HG02852 (cell line): Measurements from ENCODE around the gene MTG2.

Experiments
- ATAC-seq: cut with Tn5 transposase; IDR thresholded peaks from one replicate; pipeline ENCODE4 v1.9.1; 2021; ENCODE audit warnings: mild to moderate bottlenecking, moderate library complexity; ENCODE audit not compliant: unreplicated experiment

Gene MTG2

DNA sequence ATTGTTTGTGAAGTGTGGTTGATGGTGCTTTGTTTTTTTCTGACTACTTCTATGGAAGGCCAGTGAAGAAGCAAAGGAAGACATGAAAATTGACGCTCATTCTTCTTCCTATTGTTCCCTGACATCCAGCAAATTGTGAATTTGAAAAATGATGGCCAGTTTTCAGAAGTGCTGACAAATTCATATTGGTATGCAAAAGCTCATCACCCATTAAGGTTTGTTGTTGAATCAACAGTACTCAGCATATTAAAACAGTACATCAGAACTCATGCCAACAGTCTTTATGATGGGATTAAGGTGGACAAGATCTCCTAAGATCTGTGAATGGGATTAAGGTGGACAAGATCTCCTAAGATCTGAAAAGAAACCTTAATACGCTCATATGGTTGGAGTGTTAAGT, 1.0 kb upstream of the MTG2 start:
- no peak for ATAC-seq

DNA sequence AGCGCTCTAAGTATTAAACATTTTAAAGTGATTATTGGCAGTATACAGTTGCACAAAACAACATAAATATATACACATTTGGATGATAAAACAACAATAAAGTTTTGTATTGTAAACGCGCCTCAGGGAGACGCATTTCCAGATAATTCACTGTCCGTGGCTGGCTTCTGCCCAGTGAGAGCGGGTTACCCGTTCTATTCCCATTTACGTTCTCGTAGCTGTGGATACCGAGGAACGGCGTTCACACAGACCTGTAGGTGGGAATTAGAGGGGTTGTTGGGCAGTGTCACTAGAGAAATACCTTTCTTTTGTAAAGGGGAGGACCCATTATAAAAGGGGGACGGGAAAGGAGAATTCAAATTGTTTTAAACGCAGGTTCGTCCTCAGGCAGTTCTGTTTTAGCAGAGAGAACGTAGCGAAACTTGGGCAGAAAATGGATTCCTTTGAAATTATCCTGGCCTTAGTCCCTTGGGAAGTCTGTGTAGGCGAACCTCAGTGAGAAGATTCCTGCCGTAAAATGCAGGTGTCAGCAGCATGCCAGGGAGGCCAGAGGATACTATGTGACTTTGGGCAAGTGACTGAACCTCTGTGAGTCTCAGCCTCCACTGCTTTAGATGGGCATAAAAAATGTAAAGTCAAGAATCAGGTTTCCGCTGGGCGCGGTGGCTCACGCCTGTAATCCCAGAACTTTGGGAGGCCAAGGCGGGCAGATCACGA, 756 bp downstream of the MTG2 start:
- ATAC-seq, result no peak

DNA sequence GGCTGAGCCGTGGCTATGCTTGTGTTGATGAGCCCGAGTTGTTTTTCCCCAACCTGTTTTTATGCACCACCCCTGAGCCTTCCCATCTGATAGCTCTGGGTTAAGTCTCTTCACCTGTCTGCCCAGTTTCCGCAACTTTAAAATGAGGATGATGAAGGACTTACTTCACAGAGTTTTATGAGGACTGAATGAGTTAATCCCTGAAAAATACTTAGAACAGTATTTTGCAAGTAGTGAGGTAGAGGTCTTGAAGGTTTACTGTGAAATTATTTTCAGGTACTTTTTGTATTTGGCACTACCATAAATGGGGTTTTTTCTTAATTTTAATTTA, 3.2 kb downstream of the MTG2 start:
- ATAC-seq, result no peak

DNA sequence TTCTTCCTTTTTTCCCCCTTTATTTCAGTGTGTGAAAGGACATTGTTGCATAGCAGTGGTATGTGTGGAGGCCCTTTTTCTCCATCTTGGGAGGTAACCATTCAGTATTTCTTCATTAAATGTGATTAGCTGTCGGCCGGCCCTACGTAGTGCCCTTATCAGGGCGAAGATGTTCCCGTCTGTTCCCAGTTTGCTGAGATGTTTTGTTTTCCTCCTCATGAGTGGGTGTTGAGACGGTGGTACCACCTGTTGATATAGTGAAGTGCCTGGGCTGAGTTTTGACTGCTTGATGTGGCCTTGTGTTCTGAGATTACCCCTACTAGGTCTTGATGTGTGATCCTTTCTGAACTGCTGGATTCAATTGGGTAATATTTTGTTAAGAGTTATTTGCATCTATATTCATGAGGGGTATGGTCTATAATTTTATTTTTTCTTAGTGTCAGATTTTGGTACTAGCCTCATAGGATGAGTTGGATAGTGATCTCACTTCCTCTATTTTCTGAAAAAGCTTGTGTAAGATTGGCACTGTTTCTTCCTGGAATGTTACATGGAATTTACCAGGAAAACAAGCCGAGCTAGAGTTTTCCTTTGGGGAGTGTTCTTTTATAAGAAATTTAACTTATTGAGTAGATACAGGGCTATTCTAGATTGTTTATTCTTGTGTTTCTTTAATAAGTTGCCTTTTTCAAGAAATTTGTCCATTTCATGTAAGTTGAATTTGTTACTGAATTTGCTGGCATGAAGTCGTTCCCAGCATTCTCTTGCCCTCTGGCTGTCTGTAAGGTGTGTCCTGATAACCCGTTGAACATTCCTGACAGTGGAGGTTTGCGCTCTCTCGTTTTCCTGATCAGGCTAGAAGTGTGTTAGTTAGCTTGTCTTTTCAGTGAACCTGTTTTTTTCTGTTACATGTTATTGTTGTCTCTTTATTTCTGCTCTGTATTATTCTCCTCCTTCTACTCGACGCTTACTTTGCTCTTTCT, 4.3 kb downstream of the MTG2 start:
- ATAC-seq, result no peak

DNA sequence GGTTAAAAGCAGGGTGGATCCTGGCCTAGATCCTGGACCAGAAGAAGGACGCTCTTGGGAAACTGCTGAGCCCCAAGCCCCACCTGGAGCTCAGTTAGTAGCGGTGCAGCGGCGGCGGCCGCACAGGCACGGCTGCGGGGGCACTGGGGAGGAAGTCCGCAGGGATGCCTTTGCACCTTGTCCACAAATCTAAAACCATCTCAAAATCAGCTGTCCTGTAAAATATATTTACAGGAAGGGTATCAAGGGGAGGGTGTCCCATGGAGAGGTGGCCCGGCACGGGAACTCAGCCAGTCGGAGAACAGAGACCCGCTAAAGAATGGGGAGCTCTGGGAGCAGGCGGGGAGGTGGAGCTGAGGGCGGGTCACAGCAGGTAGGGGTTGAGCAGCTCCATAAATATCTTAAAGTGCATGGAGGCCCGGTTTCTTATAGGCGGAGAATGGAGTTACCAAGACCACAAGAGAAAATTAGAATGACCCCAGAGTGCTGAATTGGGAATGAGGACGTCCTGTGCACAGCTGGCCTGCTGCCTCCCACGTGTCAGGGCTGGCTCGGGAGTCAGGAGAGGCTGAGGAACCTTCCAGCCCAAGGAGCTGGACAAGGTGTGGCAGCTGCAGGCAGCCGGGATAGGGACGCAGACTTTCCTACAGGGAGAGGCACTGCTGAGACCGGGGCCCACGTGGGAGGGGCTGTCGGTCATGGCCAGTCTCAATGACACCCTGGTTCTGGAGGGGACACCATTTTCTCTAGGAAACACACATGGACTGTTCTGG, 8.0 kb downstream of the MTG2 start:
- ATAC-seq, result no peak

DNA sequence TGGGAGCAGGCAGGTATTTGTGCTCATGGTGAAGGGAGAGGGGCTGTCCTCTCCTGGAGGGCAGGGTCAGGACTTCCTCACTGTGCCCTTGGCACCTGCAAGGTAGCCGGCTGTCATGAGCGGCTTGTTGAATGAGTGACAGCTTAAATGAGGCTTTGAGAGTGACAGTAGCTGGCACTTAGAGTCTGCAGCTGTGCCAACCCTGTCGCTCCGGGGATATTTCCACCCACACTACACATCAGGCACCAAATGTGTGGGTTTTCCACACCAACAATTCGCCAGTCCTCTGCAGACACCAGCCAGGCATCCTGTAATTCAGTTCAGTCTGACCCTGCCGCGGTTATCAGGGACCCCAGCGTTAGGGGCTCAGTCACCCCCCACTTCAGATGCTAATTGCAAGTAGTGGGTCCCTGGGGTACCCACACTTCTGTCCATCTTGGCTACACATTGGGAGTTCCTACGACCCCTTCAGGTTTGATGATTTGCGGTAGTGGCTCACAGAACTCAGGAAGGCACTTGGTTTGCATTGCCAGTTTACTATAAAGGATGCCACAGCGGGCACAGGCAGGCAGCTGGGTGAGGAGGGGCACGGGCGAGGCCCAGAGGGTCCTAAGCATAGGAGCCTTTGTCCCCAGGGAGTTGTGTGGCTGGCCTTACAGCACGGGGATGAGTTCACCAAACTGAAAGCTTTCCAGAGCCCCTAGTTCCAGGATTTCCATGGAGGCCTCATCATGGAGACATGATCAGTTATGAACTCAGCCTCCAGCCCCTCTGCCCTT, 9.1 kb downstream of the MTG2 start:
- no peak for ATAC-seq

DNA sequence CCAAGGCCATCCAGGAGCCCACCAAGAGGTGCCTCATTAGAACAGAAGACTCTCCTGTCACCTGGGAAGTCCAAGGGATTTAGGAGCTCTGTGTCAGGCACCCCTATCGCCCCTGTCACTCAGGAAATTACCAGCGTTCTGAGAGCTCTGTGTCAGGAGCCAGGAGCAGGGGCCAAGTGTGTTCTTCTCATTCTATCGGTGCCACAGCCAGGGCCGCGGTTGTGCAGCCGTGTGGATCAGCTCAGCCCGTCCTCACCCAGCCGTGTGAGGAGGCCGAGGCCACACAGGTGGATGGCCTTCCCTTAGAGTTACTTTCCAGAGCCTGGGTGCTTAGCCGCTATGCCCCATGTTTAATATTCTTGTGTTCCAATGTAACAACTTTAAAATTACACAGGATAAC, 9.8 kb downstream of the MTG2 start:
- ATAC-seq, result no peak

DNA sequence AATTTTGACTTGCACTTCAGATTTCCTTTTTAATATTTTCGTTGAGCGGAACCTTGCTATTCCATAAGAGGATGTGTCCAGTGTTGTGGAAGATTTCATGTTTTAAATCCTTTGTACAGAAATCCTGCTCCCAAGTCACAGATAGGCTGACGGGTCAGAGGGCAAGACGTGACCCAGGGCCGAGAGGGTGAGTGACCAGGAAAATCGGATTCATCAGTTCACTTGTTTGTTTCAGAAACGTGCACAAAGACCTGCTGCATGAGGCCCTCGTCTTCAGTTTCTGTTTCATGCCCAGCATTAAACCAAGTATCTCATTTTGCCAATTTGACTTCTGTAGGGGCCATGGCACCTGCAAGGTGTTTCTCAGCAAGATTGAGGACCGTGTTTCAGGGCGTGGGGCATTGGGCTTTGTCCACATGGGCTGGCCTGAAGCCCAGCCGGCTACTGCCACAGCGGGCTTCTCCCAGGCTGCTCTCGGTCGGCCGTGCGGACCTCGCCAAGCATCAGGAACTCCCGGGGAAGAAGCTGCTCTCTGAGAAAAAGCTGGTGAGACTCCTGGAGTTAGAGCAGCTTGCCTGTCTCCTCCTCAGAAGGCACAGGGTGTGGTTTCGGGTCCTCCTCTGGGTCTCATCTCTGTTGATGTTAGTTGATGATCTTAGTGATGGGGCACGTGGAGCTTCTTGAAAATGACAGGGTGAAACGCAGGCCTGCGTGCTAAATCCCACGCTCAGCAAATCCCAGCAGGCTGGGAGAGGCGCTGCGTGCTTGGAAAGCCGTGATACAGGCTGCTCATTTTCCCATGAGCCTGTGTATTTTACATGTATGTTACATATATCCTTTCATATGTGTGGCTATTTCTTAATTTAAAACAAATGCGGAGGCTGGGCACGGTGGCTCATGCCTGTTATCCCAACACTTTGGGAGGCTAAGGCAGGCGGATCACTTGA, 10.5 kb downstream of the MTG2 start:
- ATAC-seq, result no peak

DNA sequence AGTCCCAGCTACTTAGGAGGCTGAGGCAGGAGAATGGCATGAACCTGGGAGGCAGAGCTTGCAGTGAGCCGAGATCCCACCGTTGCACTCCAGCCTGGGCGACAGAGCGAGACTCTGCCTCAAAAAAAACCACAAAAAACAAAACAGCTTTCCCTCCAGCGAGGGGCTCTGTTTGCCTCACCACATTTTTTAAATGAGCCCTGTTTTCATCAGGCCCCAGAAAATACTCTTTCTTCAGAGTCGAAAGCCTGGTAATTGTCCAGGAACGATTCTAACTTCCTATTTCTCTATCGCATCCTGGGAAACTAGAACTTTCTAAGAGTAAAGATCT, 12.2 kb downstream of the MTG2 start:
- ATAC-seq, result no peak

DNA sequence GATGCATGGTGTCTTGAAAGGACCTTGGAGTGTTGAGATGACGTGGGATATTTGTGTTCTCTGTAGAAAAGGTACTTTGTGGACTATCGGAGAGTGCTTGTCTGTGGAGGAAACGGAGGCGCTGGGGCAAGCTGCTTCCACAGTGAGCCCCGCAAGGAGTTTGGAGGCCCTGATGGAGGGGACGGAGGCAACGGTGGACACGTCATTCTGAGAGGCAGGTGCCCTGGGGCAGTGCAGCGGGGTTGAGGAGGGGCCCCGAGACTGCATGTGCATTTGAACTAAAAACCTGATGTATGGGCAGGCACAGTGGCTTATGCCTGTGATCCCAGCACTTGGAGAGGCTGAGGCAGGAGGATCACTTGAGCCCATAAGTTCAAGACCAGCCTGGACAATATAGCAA, 12.9 kb downstream of the MTG2 start:
- no peak for ATAC-seq

DNA sequence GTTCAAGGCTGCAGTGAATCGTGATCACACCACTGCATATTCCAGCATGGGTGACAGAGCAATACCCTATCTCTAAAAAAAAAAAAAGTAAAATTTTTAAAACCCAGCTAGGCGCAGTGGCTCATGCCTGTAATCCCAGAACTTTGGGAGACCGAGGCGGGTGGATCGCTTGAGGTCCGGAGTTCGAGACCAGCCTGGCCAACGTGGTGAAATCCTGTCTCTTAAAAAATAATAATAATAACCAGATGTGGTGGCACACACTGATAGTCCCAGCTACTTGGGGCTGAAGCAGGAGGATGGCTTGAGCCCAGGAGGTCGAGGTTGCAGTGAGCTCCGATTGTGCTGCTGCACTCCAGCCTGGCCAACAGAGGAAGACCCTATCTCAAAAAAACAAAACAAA, 13.5 kb downstream of the MTG2 start:
- no peak for ATAC-seq

DNA sequence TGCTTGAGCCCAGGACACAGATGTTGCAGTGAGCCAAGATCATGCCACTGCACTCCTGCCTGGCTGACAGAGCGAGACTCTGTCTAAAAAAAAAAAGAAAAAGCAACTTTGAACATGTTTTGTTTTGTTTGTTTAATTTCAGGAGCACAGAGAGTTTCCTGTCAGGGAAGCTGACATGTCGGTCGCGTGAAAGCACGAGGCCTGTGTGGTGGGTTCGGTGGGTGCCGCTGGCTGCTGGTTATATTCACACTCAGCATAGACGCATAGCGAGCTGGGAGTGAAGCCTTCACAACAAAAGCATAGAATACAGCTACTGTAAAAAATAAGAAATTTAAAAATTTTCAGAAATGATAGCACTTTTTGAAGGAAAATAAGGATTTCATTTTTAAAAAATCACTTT, 14.5 kb downstream of the MTG2 start:
- no peak for ATAC-seq

DNA sequence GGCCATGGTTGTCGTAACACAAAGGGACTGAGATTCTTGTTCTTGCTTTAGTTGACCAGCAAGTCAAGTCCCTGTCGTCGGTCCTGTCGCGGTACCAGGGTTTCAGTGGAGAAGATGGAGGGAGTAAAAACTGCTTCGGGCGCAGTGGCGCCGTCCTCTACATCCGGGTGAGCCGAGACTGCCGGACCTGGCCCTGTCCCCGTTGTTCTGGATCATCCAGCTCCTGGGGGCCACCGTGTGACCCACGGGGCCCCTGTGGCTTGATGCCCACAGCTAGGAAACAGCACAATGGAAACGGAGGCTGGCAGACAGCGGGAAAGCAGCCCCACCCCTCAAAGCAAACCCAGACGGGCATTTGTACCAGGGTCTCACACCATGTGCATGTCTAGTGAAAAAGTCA, 15.0 kb downstream of the MTG2 start:
- no peak for ATAC-seq

DNA sequence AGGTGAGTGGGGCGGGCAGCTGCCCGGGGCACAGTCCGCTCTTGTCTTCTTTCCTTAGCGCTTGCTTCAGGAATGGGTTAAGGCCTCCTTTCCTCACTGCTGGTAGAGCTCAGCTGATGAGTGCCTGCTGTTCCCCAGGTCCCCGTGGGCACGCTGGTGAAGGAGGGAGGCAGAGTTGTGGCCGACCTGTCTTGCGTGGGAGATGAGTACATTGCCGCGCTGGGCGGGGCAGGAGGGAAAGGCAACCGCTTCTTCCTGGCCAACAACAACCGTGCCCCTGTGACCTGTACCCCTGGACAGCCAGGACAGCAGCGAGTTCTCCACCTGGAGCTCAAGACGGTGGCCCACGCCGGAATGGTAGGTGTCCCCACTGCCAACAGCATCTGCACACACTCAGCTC, 15.7 kb downstream of the MTG2 start:
- ATAC-seq, result no peak

DNA sequence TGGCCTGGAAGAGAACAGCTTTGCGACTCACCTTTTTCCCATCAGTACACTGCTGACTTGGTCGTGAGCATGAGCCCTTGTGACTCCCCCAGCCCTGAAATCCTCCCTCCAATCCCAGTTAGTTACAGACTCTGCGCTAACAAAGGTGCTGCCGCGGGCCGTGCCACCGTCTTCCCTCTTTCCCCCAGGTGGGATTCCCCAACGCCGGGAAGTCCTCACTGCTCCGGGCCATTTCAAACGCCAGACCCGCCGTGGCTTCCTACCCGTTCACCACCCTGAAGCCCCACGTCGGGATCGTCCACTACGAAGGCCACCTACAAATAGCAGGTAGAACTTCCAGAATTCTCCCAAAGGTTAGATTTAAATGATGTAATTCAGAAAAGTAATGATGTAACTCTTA, 16.1 kb downstream of the MTG2 start:
- ATAC-seq, result no peak

DNA sequence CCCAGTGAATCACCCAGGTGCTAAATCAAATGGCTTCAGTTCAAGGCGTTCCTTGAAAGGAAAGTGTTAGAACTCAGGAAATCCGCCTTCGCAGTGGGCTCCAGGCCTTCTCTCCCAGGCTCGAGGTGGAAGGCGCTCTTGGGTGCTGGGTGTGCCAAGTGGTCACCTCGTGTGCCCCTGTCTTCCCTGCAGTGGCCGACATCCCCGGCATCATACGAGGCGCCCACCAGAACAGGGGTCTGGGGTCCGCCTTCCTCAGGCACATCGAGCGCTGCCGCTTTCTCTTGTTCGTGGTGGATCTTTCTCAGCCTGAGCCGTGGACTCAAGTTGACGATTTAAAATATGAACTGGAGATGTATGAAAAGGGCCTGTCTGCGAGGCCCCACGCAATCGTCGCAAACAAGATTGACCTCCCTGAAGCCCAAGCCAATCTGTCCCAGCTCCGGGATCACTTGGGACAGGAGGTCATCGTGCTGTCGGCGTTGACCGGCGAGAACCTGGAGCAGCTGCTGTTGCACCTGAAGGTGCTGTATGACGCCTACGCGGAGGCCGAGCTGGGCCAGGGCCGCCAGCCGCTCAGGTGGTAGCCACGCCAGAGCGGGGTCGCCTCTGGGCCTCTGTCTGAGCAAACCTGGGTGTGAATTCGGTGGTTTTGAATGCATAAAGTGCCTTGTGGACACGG, 17.8 kb downstream of the MTG2 start:
- no peak for ATAC-seq

DNA sequence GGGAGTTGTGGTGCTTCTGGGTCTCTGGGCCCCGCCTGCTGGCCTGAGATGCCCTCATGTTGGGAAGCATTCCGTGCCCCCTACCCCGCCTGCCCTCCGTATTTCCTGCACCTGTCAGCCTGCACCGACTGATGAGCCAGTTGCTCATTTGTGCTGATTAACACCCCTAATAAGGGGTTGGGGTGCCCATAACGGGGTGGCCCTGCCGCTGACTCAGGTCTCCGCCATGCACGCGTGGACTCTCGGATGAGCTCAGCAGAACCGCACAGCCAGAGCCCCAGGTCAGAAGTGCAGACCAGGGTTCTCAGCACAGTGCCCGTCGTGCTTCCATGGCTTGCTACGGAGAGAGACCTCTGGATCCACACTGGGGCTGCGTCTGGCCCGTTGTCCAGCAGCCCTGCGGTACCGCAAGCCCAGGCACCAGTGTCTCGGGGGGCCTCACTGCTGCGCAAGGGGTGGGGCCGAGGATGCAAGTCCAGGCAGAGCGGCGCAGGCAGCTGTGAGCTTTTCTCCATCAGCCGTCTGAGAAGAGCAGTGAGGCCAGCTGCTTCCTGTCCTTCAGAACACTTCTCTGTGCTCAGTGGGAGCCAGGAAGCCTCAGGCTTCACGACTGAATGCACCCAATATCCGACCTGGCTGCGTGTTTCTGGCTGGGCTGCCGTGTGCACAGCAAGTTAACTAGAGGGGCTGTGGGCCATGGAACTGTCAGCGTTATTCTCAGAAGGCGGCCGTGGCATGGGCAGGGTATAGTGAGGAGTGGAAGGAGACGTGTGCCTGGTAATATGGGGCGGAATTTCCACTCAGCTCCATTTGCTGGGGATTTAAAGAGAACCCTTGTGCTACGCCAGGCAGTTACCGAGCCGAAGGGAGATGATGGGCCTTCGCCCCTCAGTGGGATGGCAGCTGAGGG, 18.6 kb downstream of the MTG2 start:
- peak; percentile 86 for ATAC-seq

DNA sequence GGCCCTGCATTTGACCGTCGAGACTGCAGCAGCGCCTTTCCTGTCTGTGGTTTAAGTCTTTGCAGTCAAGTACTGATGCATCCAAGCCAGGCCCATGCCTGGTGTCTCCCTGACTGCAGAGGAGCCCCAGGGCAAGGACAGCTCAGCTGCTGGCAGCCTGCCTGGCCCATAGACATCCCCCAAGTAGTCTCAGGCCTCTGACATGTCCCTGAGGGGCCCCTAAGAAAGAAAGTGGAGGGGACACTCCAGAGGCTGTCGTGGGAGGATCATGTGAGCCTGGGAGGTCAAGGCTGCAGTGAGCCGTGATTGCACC, 19.2 kb downstream of the MTG2 start:
- peak; percentile 15 for ATAC-seq
